ENCODE results near the gene UTRN.

Gene UTRN

DNA sequence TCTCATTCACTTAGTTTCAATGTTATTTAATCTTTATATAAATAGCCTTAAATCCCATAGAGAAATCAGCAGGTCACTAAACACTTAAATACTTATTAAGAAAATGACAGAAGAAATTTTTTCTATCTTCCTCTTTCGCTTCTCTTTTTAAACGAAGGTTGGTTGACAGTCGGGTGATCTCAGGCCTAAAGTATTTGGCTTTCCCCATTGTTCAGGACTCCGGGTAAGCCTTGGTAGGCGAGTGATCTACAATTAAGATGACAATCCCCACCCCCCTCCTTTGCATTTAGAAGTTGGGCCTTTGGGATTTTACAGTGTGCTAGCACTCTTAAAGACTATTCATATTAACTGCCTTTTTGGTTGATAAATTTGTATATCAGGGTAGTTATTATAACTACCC, 19.7 kb upstream of the UTRN start:
- H3K4me3 ChIP-seq (replicated peaks in 1 of 2; ENCODE audit: low read depth in 2 of 2, low read length in 2 of 2), result no peak overlapping the region
- DNase-seq (ENCODE audit: low read depth in 2 of 2), result peak; percentile 80 to 92
- TF ChIP-seq, protein P1, sequence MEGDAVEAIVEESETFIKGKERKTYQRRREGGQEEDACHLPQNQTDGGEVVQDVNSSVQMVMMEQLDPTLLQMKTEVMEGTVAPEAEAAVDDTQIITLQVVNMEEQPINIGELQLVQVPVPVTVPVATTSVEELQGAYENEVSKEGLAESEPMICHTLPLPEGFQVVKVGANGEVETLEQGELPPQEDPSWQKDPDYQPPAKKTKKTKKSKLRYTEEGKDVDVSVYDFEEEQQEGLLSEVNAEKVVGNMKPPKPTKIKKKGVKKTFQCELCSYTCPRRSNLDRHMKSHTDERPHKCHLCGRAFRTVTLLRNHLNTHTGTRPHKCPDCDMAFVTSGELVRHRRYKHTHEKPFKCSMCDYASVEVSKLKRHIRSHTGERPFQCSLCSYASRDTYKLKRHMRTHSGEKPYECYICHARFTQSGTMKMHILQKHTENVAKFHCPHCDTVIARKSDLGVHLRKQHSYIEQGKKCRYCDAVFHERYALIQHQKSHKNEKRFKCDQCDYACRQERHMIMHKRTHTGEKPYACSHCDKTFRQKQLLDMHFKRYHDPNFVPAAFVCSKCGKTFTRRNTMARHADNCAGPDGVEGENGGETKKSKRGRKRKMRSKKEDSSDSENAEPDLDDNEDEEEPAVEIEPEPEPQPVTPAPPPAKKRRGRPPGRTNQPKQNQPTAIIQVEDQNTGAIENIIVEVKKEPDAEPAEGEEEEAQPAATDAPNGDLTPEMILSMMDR (IDR thresholded peaks at IDR 0.05; ENCODE audit: low read depth, low read length), result no peak

DNA sequence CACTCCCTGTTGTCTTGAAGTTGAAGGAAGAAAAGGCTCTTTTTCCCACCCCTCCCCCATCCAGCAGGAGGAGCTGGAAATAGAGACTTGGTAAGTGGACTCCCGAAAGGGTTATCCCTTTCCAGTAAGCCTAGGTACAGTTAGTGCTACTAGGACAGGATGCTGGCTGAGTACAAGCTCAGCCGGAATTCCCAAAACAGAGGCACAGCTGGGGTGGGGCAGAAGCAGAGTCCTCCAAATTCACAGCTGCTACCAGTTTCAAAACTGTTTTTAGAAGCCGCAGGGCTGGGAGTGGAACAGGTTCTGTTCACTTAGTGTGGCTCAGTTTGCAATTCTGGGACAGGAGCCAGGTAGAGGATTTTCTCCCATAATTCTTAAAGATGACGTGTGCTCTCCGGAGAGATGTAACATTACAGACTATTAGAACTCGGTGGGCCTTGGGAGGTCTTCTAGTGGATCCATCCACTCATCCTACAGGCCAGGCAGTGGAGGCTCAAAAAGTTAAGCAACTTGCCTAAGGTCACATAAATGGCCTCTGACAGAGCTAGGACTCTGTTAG, 19.0 kb upstream of the UTRN start:
- no peak overlapping the region for H3K4me3 ChIP-seq (replicated peaks in 1 of 2; ENCODE audit: low read depth in 2 of 2, low read length in 2 of 2)
- peak; percentile 89 to 95 for DNase-seq (ENCODE audit: low read depth in 2 of 2)
- TF ChIP-seq, protein P1 (IDR thresholded peaks at IDR 0.05; ENCODE audit: low read depth, low read length), result no peak

DNA sequence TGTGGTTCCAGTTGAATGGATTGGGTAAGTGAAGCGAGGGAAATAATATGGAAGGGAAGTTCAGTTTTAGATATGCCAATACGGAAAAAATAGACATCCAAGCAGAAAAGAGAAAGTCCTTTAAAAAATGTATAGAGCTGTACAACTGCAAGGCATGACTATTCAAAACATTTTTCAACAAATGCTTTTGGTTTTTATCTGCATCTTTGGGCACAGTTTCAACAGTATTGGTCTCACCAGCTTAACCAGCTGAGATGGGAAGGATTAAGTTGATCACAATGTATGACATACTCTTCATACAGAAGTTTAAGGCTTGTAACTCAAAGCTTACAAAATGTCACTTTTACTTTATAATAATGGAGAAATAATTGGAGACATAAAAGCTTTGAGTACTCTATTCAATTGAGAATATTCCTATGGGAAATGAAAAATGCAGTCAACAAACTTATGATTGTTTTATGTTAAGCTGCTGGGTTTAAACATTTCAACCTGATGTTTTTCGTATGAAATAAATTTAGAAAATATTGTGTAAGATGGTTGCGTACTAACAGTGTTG, 16.3 kb upstream of the UTRN start:
- TF ChIP-seq, protein P1 (IDR thresholded peaks at IDR 0.05; ENCODE audit: low read depth, low read length), result no peak
- no peak for DNase-seq (ENCODE audit: low read depth in 2 of 2)
- no peak overlapping the region for H3K4me3 ChIP-seq (replicated peaks in 1 of 2; ENCODE audit: low read depth in 2 of 2, low read length in 2 of 2)

DNA sequence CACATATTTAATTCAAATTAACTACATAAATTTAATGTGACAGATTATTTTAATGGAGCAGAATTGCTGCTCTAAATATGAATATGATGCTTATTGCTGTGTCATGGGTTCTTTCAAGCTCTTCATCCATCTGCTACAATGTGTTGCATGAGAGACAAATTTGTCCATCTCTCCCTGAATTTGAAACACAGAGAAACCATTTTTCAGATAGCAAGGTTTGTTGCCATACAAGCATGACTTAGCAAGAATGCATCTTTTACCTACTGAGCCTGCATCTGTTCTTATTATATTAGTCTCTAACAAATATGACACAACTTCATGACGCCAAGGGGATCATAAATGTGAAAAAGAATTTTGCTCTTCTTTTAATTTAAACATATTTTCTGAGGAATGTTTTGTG, 8.0 kb upstream of the UTRN start:
- TF ChIP-seq, protein P1 (IDR thresholded peaks at IDR 0.05; ENCODE audit: low read depth, low read length), result no peak
- no peak overlapping the region for H3K4me3 ChIP-seq (replicated peaks in 1 of 2; ENCODE audit: low read depth in 2 of 2, low read length in 2 of 2)
- DNase-seq (ENCODE audit: low read depth in 2 of 2), result no peak

DNA sequence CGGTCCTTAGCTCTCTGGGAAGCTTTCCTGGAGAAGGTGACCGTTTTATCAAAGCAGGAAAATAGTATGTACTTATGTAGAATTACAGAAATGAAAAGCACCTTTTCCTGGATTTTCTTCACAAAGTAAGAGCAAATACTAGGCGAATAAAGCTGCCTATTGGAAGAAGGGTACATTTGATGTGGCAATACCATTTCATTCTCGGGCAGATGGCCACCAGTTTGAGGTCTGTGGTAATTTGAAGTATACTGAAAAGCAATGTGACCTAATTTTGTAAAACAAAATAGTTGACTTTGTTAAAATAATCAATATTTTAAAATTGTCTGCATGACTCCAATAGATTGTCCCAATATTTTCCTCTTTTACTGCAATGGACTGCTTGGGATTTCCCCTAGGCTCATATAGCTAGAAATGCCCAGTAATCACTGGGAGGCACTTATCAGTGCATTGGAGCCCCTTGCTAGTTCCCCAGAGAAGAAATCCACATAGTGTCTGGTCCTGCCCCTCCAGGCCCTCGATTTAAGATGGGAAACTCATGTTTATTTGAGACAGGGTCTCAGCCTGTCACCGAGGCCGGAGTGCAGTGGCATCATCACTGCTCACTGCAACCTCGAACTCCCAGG, 7.4 kb upstream of the UTRN start:
- TF ChIP-seq, protein P1 (IDR thresholded peaks at IDR 0.05; ENCODE audit: low read depth, low read length), result no peak
- no peak for DNase-seq (ENCODE audit: low read depth in 2 of 2)
- H3K4me3 ChIP-seq (replicated peaks in 1 of 2; ENCODE audit: low read depth in 2 of 2, low read length in 2 of 2), result no peak overlapping the region

DNA sequence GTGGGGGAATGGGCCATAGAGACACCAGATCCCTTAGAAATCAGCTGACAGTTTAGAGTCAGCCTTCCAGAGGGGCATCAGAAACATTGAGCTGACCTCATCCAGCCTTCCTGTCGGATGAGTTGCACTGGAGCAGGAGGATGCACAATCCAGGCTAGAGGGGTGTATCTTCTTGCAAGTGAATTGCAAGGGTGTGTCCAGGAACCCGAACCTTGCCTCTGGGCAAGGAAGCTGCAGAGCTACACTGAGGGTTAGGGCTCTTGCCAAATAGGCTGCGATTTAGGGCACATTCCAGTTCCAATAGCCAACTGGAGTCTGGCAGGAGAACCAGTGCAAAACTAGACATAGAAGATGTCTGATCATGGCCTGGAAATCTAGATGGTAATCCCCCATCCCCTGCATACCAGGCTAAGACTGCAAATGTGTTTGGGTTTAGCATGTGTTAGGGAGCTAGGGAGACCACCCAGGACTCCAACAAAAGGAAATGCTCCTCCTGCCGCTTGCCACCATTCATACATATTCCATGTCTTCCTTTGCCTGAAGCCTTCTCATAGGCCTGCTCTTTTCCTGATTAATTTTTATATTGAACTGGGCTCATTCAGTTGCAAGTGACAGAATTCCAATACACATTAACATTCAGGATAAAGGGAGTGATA, 6.3 kb upstream of the UTRN start:
- TF ChIP-seq, protein P1 (IDR thresholded peaks at IDR 0.05; ENCODE audit: low read depth, low read length), result no peak
- no peak overlapping the region for H3K4me3 ChIP-seq (replicated peaks in 1 of 2; ENCODE audit: low read depth in 2 of 2, low read length in 2 of 2)
- no peak for DNase-seq (ENCODE audit: low read depth in 2 of 2)

All from cardiac fibroblast (primary cell).